Measurements from ENCODE around the gene HOXD9.

Gene HOXD9

DNA sequence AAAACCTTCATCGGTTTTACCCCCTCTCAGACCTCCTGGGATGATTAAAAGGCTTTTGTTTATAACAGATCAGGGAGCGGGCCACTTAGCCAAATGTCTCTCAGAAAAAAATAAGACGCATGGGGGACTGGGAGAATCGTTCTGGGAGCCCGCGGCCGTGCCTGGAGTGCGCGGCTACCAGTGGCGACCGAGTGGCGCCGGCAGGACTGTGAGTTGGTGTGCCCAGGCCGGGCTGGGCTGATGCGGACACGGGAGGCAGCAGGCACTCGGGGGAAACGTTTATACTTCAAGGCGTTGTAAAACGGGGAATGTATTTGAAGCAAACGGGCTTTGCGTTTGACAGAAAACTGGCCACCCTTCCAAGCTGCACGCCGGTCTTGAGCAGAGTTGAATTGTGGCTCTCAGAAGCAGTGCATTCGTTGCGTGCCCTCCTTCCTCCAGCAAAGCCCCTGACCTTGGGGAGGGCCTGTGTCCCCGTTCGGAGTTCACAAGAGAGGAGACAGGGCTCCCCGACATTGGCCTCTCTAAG is 10.6 kb upstream of the HOXD9 start:
- DNase-seq = no peak

DNA sequence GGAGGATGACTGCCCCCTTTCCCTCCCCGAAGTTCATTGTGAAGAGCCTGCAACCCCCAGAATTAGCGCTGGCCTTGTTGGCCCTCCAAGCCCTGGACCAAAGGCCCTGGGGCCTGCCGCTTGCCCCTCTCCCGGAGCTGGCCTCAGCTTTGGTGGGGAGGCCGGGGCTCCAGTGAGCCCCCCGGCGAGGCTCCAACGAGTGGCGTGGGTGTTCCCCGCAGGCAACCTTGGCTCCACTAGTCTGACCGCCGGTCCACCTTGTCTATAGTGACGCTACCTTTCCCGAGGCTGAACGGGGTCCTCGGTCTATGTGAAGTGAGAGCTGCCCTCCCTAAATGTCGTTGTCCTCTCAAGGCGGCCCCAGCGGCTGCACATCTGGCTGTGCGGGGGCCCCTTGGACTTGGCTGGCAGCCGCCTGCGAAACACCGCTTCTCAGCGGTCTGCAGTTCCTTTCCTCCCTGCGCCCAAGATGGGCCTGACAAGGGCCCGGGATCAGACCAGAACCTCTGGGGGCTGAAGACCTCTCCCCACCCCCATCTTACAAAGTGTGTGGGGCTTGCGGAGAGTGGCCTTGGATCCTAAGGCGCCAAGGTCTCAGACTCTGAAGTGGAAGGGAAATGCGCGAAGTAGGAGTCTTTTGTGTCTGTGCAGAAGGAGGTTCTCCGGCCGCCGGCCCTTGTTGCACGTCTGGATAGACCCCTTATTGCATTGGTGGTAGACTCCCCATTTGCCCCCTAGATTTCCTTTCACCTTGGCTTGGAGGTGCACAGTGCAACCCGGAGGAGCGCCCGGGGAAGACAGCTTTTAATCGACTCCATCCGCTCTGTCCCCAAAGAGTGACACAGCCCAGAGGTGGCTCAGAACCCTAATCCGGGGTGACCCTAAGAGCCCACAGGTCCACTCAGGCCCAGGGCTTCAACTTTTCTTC is 9.9 kb upstream of the HOXD9 start:
- DNase-seq = no peak

DNA sequence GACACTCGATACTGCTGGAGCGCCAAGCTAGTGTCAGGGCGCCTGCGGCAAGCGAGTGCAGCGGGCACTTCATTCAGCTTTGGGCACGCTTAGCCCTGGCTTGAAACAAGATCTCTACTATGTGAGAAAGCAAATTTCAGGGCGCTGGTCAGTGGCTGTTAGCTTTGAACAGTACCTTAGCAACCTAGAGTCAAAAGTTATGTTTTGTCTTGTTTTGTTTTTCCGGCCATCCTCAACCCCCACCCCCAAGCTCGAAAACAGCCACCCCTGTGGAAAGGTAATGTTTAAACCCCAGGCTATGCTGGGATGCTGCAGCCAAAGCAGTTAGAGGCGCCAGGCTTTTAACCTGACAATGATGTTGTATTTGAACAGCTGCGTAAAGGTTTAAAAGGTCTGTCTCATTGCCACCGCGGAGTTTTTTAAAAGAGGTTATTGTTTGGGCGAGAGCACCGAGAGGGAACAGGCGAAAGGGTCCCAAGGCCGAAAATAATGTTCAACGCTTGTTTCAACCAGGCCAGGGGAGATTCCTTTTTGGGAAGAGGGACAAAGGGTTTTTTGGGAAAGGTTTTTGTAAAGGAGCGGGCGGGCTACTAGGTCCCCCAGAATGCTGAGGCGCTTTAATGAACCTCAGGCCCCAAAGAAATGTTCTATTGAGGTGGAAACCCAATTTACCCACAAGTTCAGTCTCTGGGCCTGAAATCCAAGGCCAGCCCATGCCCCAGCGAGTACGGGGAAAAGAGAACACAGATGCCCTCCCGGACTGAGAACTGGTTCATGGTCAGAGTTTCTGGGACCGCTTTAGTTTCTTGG is 8.2 kb upstream of the HOXD9 start:
- DNase-seq = no peak

DNA sequence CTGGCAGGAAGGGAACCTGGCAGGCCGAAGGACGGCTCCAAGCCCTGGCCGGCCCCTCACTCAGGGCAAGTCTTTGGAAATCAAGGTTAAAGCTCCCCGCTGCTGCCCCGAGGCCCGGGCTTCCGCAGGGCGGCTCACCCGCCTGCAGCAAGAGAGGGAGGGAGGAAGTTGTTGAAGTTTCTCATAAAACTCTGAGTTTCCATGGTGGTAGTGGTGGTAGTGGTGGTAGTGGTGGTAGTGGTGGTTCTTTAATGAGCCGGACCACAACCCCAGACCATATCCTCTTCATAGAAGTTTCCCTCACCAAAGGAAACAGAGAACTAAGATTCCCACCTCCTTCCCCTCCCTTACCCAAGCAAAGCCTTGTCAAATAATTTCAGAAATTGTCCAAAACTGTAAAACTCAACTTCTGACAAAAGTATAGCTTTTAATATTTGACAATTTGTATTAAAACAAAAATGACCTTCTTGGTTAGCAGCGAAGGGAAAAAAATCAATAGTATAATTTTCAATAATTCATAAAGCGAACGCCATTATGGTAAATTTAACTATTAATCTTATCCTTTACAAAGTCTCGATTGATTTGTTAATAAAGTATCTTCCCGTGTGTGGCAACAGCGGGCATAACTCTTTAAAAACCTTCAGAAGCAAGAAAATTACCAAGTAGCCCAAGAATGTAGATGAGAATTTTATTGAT is 7.4 kb upstream of the HOXD9 start:
- no peak for DNase-seq

DNA sequence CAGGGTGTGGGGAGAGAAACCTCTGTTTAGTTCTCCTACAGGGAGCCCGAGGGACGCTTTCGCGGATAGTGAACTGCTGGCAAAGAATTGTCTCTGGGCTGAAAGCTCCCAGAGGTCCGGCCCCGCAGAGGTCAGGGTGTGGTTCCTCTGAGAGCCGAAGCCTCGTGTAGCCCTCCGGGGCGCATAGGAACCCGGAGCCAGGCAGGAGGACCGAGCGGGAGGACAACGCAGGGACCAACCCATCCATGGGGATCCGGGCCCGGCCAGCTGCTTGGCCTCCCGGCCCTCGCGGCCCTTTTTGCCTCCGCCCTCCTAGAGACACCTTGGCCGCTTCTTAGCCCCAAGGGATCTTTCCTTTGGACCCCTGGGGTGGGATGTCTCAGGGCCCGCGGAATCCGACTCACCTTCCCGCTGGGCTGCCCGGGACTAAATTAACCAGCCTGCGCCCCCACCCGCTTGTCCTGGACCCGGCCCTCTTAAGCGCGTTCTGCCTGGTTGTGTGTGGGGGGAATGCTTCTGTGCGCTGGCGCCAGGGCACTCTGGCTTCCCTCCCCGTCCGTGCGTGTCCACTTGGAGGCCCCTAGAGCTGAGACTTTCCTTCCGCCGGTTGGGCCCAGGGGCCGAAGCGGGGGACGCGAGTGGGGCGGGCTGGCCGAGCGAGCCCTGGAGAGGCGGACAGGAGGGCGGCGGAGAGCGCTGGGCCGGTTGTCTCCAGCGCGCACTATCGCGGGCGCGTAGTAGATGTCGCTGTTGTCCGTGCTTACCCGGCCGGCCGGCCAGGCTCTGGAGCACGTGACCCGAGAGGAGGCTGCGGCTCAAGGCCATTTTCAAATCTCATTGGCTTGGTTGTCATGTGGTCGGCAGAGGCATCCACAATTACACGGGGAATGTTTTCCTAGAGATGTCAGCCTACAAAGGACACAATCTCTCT is 6.4 kb upstream of the HOXD9 start, which contains the start of gene HOXD10:
HOXD10 (plus strand) TSS at position 896 of the 931 bp plus-strand sequence. CDS start 56 bp downstream, outside the sequence.
- no peak for DNase-seq

DNA sequence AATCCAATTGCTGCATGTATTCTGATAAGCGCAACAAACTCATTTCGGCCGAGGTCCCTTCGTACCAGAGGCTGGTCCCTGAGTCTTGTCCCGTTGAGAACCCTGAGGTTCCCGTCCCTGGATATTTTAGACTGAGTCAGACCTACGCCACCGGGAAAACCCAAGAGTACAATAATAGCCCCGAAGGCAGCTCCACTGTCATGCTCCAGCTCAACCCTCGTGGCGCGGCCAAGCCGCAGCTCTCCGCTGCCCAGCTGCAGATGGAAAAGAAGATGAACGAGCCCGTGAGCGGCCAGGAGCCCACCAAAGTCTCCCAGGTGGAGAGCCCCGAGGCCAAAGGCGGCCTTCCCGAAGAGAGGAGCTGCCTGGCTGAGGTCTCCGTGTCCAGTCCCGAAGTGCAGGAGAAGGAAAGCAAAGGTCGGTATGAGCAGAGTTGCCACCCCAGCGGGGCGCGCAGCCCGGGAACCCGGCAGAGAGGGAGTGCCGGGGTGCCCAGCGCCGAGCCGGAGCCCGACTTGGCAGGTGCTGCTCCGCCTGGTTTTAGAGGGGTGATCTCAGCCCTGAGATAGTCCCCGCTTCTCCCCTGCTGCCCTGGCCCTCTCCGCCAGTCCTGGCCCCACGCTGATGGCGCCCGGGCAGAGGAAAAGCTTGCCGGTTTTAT is 5.2 kb upstream of the HOXD9 start:
- DNase-seq = no peak

DNA sequence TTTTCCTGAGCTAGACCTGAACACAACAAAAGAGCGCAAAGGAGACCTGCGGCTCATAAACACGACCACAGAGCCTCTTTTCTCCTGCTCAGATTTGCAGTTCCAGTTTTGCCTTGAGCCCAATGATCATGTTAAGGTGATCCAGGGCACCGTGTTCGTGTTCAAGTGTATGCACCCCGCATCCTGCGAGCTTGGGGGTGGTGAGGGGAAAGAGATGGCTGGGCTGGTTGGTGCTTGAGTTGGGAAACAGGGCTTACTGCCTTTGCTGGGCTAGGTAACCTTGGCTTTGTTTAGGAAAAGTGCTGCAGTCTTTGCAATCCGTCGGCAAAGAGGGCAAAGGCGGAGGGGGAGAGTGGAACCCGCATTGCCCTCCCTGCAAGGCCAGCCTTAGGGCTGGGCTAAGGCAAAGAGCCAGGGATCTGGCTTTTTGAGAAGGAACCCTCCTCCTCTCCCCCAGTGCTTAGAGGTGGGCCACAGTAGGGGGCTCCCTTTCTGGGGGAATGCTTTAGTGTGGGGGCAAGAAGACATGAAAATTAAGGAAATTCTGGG is 4.6 kb upstream of the HOXD9 start:
- no peak for DNase-seq

DNA sequence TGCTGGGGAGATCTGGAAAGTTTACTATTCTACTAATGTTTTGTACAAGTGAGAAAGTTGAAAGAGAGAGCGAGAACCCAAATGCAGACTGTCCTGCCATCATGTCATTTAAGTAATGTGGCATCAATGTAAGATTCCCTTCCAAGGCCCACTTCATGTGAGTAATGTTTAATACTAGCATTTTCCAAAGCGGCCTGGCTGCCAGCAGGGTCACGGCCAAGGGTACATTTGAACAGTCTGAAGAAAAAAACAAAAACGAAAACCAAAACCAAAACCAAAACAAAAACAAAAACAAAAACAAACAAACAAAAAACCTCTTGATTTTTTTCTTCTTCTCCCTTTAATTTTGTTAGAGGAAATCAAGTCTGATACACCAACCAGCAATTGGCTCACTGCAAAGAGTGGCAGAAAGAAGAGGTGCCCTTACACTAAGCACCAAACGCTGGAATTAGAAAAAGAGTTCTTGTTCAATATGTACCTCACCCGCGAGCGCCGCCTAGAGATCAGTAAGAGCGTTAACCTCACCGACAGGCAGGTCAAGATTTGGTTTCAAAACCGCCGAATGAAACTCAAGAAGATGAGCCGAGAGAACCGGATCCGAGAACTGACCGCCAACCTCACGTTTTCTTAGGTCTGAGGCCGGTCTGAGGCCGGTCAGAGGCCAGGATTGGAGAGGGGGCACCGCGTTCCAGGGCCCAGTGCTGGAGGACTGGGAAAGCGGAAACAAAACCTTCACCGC is 3.7 kb upstream of the HOXD9 start:
- no peak for DNase-seq

DNA sequence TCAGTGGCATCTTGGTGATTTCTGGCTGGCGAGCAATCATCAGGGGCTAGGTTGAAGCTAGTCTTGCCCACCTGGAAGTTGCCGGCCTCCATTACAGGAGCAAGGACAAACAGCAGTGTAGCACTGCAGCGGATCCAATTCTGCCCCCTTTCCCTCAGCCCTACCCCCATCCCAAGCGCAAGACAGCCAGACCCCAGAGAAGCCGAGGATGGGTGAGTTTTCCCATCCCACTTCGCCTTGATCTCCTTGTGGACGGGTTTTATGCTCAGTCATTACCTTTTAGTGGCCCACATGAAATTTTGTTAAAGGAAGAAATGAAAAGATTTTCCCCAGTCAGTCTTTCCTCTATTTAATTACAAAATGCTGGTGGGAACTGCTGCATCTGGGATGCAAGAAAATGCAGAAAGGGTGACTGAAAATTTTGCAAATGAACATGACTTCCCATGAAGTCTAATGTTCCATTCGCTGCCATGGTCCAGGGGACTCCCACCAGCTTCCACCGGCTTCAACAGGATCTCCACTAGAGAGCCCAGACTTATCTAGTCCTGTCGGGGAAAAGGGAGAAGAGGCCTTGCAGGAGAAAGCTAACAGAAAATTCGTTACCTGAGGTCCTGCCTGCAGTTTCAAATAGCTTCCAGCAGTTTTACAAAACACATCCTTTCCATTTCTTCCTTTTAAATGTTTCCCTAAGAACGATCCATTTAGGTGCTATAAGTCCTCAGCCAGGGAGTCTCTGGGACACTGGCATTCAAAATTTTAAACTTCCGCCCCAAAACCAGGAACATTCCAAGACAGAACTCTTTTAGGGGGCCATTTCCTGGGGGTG is 1.9 kb upstream of the HOXD9 start:
- no peak for DNase-seq

DNA sequence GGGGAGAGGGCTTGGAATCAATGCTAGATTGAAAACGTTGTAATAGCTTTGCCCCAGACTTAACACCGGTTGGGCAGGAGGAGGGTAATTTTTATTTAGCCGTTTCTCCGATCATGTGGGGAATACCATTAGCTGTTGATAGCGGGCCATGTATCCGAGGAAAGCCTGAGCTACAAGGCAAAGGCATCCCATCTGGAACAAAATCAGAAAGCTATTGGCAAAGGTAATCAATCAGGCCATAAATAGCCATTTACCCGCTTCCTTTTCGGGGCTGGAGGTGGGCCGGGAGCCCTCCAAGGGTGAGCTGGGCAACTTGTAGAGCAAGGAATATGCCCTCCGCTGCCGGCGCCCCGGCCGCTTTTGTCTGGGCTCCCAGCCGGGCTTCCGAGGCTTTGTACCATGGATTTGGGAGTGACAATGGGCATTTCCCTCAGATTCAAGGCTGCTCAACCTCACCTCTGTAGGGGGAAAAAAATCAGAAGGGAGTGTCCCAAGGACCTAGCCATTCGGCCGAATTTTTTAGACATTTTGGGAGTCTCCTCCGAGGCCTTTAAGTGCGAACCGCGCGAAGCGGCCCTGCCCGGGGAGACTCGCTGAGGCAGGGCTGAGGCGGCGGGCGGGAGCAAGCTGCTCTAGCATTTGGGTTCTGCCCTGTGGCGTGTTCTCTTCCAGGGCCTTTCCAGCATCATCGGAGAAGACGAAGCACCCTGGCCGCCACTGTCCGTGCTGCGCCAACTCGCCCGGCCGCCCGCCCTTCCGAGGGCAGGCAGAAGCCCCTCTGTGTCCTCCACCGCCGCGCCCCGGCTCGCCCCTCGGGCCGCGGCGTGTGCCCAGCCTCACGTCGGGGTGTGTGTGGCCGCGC is 1.1 kb upstream of the HOXD9 start:
- DNase-seq = no peak

DNA sequence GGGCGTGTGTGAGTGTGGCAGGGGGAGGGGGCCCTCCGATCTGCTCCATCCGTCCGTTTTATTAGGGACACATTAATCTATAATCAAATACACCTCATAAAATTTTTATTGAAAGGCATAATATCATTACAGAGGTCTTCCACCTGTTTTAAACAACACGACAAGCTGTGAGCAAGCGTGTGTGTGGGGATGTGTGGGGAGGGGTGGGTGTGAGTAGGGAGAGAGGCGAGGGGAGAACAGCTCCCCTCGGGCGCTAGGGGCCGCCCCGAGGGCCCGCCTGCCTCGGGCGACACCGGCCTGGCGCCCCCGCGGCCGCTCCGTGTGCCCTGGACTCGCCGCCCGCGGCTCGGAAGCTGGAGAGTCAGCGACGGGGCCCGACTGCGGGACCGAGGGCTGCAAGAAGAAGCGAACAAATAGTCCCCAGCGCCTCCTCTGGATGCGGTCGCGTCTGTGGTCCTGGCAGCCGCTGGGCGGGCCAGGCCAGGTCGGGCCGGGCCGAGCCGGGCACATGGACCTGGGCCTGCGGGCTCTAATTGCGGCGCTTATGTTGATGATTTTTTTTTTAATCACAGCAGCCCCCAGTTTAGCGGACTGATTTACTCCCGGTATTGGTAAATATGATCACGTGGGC is 352 bp upstream of the HOXD9 start:
- no peak for DNase-seq

DNA sequence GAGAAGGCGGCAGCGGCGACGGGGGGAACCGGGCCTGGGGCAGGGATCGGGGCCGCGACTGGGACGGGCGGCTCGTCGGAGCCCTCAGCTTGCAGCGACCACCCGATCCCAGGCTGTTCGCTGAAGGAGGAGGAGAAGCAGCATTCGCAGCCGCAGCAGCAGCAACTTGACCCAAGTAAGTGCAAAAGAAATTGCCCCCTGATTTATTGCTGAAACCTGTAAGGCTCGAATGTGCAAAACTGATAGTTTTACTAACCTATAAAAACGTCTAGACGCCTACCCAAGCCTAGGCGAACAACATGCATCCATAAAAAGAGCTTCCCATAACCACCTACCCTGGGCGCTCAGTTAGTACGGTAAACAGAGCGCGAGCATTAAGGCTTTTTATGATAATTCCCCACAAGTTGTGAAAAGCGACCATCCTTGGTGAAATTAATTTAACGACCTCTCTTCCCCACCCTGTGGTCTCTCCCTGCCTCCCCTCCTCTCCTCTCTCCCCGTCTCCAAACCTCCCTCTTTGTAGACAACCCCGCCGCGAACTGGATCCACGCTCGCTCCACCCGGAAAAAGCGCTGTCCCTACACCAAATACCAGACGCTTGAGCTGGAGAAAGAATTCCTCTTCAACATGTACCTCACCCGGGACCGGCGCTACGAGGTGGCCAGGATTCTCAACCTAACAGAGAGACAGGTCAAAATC is 1.0 kb downstream of the HOXD9 start:
- no peak for DNase-seq

DNA sequence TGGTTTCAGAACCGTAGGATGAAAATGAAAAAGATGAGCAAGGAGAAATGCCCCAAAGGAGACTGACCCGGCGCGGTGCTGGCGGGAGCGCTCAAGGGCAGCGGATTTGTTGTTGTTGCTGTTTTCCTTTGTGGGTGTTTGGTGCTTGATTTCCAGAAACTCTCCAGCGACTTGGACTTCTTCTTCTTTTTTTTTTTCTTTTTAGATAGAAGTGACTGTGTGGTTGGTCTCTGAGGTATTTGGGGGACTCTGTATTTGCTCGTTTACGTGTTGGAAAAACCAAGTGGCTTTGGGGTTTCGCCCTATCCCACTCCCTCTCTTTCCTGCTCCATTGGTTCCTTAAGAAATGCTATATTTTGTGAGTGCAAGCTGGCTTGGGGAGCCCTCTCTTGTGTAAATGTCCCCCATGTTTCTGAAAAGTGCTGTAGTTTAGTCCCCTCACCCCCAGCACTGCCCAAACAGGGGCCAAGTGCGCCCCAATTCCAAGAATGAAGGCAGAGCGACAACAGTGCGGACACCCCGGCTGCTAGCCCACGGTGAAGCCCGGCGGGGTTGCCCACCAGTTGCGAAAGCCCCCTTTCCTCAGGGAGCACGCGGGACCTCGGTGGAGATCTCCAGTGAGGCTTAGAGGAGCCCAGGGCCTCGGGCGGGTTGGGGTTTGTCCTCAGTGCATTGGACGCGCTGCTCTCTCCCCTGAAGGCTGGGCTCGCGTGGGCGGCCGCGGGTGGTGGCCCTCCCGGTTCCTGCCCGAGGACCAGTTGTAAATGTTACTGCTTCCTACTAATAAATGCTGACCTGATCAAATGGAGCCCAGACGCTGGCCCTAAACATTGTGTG is 1.8 kb downstream of the HOXD9 start:
- DNase-seq = no peak

DNA sequence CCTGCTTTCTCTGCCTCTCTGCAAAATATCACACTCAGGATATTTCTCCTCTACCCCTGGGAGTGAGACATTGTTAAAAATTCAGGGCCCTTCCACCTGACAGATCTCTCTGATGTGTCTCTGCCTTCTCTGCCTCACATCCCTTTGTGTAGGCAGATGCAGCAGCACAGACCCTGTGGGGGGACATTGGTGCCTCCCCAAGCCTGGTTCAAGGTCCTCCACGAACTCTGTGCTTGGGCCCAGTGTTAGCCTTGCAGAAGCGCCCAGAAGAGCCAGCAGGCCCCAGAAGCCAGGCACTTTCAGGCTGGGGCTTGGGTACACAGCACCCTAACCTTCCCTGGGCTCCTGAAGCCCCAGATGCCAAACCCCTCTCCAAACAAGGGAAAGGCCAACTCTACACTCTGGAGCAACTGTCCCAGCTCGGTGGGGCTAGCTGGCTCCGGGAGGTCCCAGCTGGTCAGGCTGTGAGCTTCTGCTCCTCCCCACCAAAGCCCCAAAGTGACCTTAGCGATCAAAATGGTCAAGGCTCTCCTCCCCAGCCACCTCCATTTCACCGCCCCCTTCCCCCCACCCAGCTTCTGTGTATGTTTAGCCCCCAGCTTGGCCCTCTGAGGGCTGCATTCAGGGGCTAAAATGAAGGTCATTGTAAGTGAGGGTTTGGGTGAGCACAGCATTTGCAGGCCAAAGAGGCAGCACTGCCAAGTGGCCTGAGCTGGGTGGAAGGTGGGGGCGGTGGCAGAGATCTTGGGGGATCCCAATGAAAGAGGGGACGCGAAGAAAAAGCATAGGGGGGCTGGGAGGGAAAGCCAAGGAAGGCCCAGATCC is 2.6 kb downstream of the HOXD9 start:
- no peak for DNase-seq

DNA sequence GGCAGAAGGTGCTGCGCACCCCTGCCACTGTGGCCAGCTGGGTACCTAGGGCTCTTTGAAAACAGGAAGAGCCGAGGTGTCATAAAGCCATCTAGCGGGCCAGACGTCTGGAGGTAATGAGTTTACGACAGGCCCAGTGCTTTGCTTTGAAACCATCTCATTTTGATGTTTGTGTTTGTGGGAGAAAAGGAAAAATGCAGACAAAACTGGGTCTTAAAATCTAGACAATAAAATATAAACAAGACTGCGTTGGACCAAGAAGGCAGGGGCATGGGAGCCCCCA is 3.2 kb downstream of the HOXD9 start:
- no peak for DNase-seq
